Heart left ventricle (tissue), 16 donors: Measurements from ENCODE around the gene MELK. TPM values are rescaled to one million over a fixed set of nuclear protein-coding genes. Genes with fewer than 3 reads are reported as not detected.

Source experiments
- ATAC-seq, 4 donors: fragments of 200-7000 bp; cut with Tn5 transposase; one replicate each; pipeline ENCODE4 v1.9.1; 2020 to 2022; ENCODE audit warnings: moderate library complexity in 4 of 4, mild to moderate bottlenecking in 3 of 4, moderate number of reproducible peaks in 1 of 4
- DNase-seq, 5 donors: peaks; one replicate each; pipeline ENCODE4 v3.0.0-alpha.2; 2020
- H3K27ac ChIP-seq, 12 donors: fragments of 200-600 bp; sonication (generic) in 4 of 12; one replicate each; pipeline versions ENCODE4 v1.5.0 to v1.8.0; 2016 to 2022; ENCODE audit warnings: mild to moderate bottlenecking in 2 of 12
- H3K27me3 ChIP-seq, 9 donors: fragments of 200-600 bp; sonication (generic) in 2 of 9; one replicate each; pipeline versions ENCODE4 v1.5.1 to v1.8.0; 2016 to 2022; ENCODE audit warnings: mild to moderate bottlenecking in 3 of 9
- H3K36me3 ChIP-seq, 9 donors: fragments of 200-600 bp; sonication (generic) in 2 of 9; one replicate each; pipeline versions ENCODE4 v1.5.0 to v1.8.0; 2018 to 2022; ENCODE audit warnings: mild to moderate bottlenecking in 2 of 9
- H3K4me1 ChIP-seq, 12 donors: fragments of 200-600 bp; sonication (generic) in 4 of 12; one replicate each; pipeline versions ENCODE4 v1.5.0 to v1.8.0; 2016 to 2022; ENCODE audit warnings: mild to moderate bottlenecking in 3 of 12
- H3K4me3 ChIP-seq, 12 donors: fragments of 200-600 bp; sonication (generic) in 4 of 12; one replicate each; pipeline versions ENCODE4 v1.5.0 to v1.8.0; 2017 to 2022; ENCODE audit warnings: mild to moderate bottlenecking in 9 of 12, moderate library complexity in 4 of 12
- H3K9me3 ChIP-seq, 12 donors: fragments of 200-600 bp; sonication (generic) in 4 of 12; one replicate each; pipeline versions ENCODE4 v1.5.0 to v1.8.0; 2016 to 2022; ENCODE audit warnings: mild to moderate bottlenecking in 1 of 12
- CTCF ChIP-seq, 12 donors: fragments of 200-600 bp; sonication (generic) in 4 of 12; IDR thresholded peaks; one replicate each; pipeline versions ENCODE4 v1.5.0 to v1.8.0; 2018 to 2022; ENCODE audit warnings: antibody characterized with exemption in 12 of 12, mild to moderate bottlenecking in 5 of 12
- POLR2A ChIP-seq, 2 donors: fragments of 450-650 bp; IDR thresholded peaks; one replicate each; pipeline ENCODE4 v1.6.1; 2017; ENCODE audit warnings: antibody characterized with exemption in 2 of 2, mild to moderate bottlenecking in 2 of 2, moderate library complexity in 2 of 2
- WGBS, 4 donors: extraction: QIAGEN DNeasy Blood & Tissue Kit in 2 of 4; methylation state at CpG; one replicate each; pipeline versions ENCODE4 v1.1.5 to v1.1.7; 2013 to 2018; 5-methylcytosine and 5-hydroxymethylcytosine counted together
- intact Hi-C, 10 donors: fragments of 100-400 bp; cut with DNase I; formaldehyde crosslinking; loops; one replicate each; pipeline versions ENCODE4 v1.11.1 to v1.14.2; 2022
- polyA plus RNA-seq, 2 donors: library from polyadenylated mRNA; stranded (reverse); fragments of 200-250 nt; gene quantifications; one replicate each; pipeline ENCODE4 v1.2.3, GENCODE V29; 2013
- total RNA-seq, 9 donors: library from RNA; depleted of rRNA in 2 of 9; stranded (reverse); fragments of >200 nt in 2 of 9; fragmentation: NEBNext Ultra II Directional in 3 of 9; extraction: Animal tissue kit (Norgen Biotek cat#: 25700) in 3 of 9; gene quantifications; one replicate each; pipeline versions ENCODE4 v1.1.0 to v1.2.4, GENCODE V29; 2016 to 2023
- donor health status: ischemic (EF 13 %, LVEDD 7.1; RV severe dilation, severe dysfunction).
- donor health status: healthy with polysubstance abuse.
- donor health status: DM: no; HTN: yes; CAD: no.
- donor health status: DM: no; HTN: no; CAD: no.
- donor health status: ischemic (EF 25% LVEDD 6.9; RV normal size, moderate dysfunction).
- donor health status: ischemic (EF 25% LVEDD 5.7; RV mildly dilated, moderate dysfunction).
- donor health status: healthy.
- donor health status: DM: yes; HTN: yes; CAD: no.
- donor health status: ischemic (EF 35%, LVEDD 5.7; RV mildly dilated, moderate dysfunction).
- donor health status: nonischemic (EF 11% LVEDD 7.7; RV severe dilation, severe dysfunction).
- donor health status: DM: yes; HTN: yes; CAD: no.
- donor health status: PGD.
- donor health status: ischemic (EF 29% LVEDD 5.4; RV normal size, mild dysfunction).
- donor health status: nonischemic (EF 23%, LVEDD 6.1; RV moderate dilation, normal function).

The MELK gene
- total and polyA plus RNA-seq, 11 donors = 0.27 to 5.3 (median 0.53) TPM; not detected in 5

GRCh38 chr9:36597412-36598178 is 24.9 kb downstream of the MELK start:
- Histone ChIP-seq H3K9me3 (no peaks in the 10 kb centered on the region), H3K27me3 (no peaks in the 10 kb centered on the region)
- intact Hi-C loops = no loop called here

GRCh38 chr9:36598273-36598672 is 25.6 kb downstream of the MELK start:
- DNase-seq = no peak
- intact Hi-C loops = no loop called here
- H3K27me3 ChIP-seq = no peaks in the 10 kb centered on the region
- no peak for TF ChIP-seq CTCF (IDR thresholded peaks at IDR 0.05)
- TF ChIP-seq POLR2A (IDR thresholded peaks at IDR 0.05) = no peak
- H3K9me3 ChIP-seq = no peaks in the 10 kb centered on the region
- ATAC-seq = no peak
- WGBS, 4 donors = 72 to 100% (median 83%) methylated on average over 1 of the region's 1 CpG
- H3K4me3 ChIP-seq = no peak overlapping the region
- H3K36me3 ChIP-seq = peaks cover 0 to 7% (median 0%) of the 10 kb centered on the region in 9 donors
- H3K4me1 ChIP-seq = no peaks in the 10 kb centered on the region
- H3K27ac ChIP-seq = no peak overlapping the region

More at GRCh38 chr9:36597412-36598178, 24.9 kb downstream of the MELK start:
- Histone ChIP-seq H3K4me1 (no peaks in the 10 kb centered on the region), H3K27ac (no peak overlapping the region), H3K4me3 (no peak overlapping the region), H3K36me3 (peaks cover 0 to 7% (median 0%) of the 10 kb centered on the region in 9 donors)
- TF ChIP-seq POLR2A (IDR thresholded peaks at IDR 0.05) = no peak
- TF ChIP-seq CTCF (IDR thresholded peaks at IDR 0.05) = peak in 9 of 12 donors; percentile 8 to 39 (median 24)
- ATAC-seq (no peak), DNase-seq (no peak)
- WGBS, 4 donors = 84 to 95% (median 88%) methylated on average over 2 of the region's 2 CpGs

GRCh38 chr9:36603006-36603405 is 30.3 kb downstream of the MELK start:
- 56 to 69% (median 65%) methylated on average over 3 of the region's 3 CpGs for WGBS, 4 donors
- no peak for ATAC-seq
- no peak for DNase-seq
- Histone ChIP-seq H3K36me3 (peaks cover 0 to 16% (median 0%) of the 10 kb centered on the region in 9 donors), H3K4me1 (no peaks in the 10 kb centered on the region), H3K27me3 (no peaks in the 10 kb centered on the region), H3K9me3 (no peaks in the 10 kb centered on the region), H3K4me3 (no peak overlapping the region), H3K27ac (no peak overlapping the region)
- TF ChIP-seq POLR2A (IDR thresholded peaks at IDR 0.05) = no peak
- intact Hi-C loops = no loop called here

- WGBS, 4 donors = 89 to 96% (median 92%) methylated on average over 2 of the region's 2 CpGs
- H3K27me3 ChIP-seq = no peaks in the 10 kb centered on the region
- H3K9me3 ChIP-seq = no peaks in the 10 kb centered on the region
- intact Hi-C loops = no loop called here
- no peak overlapping the region for H3K27ac ChIP-seq
- DNase-seq (no peak), ATAC-seq (no peak)
- H3K4me3 ChIP-seq = no peak overlapping the region
- peaks cover 0 to 9% (median 0%) of the 10 kb centered on the region in 9 donors for H3K36me3 ChIP-seq
- no peak for TF ChIP-seq CTCF (IDR thresholded peaks at IDR 0.05)
- no peak for TF ChIP-seq POLR2A (IDR thresholded peaks at IDR 0.05)
- no peaks in the 10 kb centered on the region for H3K4me1 ChIP-seq
Measured at GRCh38 chr9:36609306-36609705, 36.6 kb downstream of the MELK start.
